Fibroblast of mammary gland (primary cell): ENCODE data around the gene TUBAL3.

Experiments used
- DNase-seq: peaks from one replicate; pipeline ENCODE4 v3.0.0-alpha.2; 2010; ENCODE audit warnings: low read depth
- H3K4me3 ChIP-seq: 2 replicates; pipeline ENCODE4 v1.5.1; 2011; ENCODE audit warnings: low read depth, mild to moderate bottlenecking, low read length, moderate library complexity; ENCODE audit not compliant: control insufficient read depth
- TF ChIP-seq, protein P1 (sequence below): conservative IDR thresholded peaks from 2 replicates; pipeline ENCODE4 v1.5.1; 2011; ENCODE audit warnings: low read depth, low read length, inconsistent platforms; ENCODE audit not compliant: control insufficient read depth, insufficient read depth

TUBAL3 gene

DNA sequence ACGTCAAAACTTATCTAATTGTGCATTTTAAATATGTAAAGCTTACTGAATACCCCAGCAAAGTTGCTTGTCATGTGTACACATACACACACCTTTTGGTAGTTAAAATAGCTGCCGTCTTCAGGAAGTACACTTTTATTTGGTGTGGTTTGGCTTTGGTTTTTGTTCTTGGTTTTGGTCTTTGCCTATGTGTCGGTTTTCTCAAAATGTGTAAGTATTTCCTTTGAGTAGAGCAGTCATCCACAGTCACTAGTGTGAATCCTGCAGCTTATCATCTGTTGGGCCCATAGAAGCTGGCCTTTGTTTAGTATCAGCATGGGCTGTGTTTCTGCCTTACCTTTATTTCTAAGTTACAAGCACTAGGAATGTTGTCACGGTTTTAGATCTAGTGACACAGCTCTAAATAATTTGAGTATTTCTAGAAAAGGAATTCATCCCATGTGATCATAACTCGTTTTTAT is 43.0 kb upstream of the TUBAL3 start:
- H3K4me3 ChIP-seq: peak overlapping the region; percentile 70
- no peak for DNase-seq
- TF ChIP-seq, protein P1, sequence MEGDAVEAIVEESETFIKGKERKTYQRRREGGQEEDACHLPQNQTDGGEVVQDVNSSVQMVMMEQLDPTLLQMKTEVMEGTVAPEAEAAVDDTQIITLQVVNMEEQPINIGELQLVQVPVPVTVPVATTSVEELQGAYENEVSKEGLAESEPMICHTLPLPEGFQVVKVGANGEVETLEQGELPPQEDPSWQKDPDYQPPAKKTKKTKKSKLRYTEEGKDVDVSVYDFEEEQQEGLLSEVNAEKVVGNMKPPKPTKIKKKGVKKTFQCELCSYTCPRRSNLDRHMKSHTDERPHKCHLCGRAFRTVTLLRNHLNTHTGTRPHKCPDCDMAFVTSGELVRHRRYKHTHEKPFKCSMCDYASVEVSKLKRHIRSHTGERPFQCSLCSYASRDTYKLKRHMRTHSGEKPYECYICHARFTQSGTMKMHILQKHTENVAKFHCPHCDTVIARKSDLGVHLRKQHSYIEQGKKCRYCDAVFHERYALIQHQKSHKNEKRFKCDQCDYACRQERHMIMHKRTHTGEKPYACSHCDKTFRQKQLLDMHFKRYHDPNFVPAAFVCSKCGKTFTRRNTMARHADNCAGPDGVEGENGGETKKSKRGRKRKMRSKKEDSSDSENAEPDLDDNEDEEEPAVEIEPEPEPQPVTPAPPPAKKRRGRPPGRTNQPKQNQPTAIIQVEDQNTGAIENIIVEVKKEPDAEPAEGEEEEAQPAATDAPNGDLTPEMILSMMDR: no peak

DNA sequence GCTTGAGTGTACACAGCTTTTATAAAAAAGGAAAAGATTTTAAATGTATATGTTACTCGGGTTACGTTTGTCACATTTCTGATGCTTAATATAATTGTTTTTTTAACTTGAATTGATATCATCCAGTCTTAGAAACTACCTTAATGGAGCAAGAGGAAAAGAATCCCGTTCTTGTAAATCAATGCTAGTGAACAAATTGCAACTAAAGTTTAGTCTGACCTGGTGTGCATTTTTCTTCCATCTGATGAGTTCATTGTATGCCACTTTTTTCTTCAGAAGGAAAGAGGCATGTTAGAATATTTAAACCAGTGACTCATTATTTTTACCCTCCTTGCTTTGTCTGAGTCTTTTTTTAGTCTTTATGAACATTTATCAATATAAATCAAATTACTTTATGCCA is 42.4 kb upstream of the TUBAL3 start:
- TF ChIP-seq, protein P1: no peak
- H3K4me3 ChIP-seq: peak overlapping the region; percentile 70
- DNase-seq: peak; percentile 48

DNA sequence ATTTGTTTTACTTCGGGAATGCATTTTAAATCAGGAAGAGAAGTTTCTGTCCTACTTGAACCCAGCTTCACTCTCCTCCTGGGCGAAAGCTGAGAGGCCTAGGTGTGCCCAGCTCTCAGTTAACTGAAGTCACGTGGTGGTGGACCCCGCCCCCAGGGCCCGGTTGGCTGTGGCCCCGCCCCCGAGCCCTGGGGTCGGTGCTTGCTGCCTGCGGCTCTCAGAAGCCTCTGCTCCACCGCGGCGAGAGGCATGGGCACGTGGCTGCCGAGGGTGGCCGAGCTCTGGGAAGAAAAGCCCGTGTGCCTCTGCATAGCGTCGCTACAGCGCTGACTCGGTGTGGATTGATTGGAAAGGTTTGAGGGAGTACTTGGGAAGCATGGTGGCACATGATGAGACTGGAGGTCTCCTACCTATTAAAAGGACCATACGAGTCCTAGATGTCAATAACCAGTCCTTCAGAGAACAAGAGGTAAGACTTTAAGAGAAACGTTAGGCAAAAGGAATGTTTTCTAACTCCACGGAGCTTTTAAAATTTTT is 41.8 kb upstream of the TUBAL3 start:
- TF ChIP-seq, protein P1: no peak
- H3K4me3 ChIP-seq: peak overlapping the region; percentile 70
- DNase-seq: peak; percentile 73

DNA sequence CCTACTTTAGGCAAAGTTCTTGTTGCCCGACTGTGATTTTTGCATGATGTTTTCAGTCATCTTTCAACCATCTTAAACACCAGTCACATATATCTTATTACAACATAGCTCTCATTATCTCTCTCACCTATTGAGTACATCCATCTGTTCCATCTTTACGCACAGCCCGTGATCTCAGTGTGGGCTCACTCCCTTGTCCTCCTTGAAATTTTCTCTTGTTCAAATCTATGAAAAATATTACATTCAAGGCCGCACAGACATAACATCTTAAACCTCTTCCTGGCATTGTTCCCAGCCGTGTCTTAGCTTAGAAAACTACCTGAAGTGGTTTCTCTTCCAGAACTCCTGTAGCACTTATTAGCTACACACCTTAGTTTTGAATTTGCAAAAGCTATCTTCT is 40.4 kb upstream of the TUBAL3 start:
- H3K4me3 ChIP-seq: no peak overlapping the region
- TF ChIP-seq, protein P1: no peak
- DNase-seq: no peak

DNA sequence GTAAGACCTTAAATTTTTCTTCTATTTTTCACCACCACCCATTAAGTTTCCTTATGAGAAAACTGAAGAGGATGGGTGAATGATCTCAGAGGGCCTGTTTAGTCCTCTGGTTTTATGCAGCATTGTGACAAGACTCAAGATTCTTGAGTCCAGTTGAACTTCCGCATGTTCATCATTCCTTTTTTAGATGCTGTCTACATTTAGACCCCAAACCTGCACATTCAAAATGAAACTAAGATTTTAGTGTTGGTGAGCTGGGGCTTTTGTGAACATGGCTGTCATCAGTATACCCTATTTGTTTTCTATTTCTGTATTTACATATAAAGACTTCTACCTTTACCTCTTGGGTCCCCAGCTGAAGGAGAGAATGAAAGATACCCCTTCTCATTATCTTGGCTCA is 38.8 kb upstream of the TUBAL3 start:
- TF ChIP-seq, protein P1: no peak
- no peak for DNase-seq
- H3K4me3 ChIP-seq: no peak overlapping the region

DNA sequence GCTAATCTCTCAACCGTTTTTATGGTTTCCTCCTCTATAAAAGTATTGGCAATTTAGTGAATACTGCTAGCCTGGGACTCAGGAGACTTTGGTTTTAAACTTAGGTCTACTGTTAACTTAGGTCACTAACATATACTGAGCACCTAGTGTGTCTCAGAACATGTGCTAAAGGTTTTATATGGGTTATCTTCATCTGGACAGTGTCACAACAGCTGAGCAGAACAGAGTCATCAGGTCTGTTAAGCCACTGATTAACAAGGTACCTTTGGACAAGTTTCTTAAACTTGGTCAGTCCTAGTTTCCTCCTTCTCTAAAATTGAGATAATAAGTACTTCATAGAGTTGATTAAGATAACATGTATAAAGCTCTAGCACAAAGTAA is 38.4 kb upstream of the TUBAL3 start:
- no peak for DNase-seq
- TF ChIP-seq, protein P1: no peak
- no peak overlapping the region for H3K4me3 ChIP-seq
